Nephron (organoid): ENCODE measurements around the gene STRBP.

ENCODE experiments used
- H3K27ac Mint-ChIP-seq, 3 experiments: 2 replicates each; pipeline ENCODE4 v1.8.0; 2020; ENCODE audit warnings: mixed read lengths in 3 of 3, mild to moderate bottlenecking in 2 of 3, moderate library complexity in 1 of 3
- H3K27me3 Mint-ChIP-seq: 2 replicates; pipeline ENCODE4 v1.8.0; 2021; ENCODE audit warnings: low read depth, mild to moderate bottlenecking, moderate library complexity, mixed read lengths
- H3K36me3 Mint-ChIP-seq: 2 replicates; pipeline ENCODE4 v1.8.0; 2020; ENCODE audit warnings: low read depth, mixed read lengths
- H3K4me1 Mint-ChIP-seq: 2 replicates; pipeline ENCODE4 v1.8.0; 2020; ENCODE audit warnings: mixed read lengths
- H3K4me3 Mint-ChIP-seq, 3 experiments: 2 replicates each; pipeline ENCODE4 v1.8.0; 2020; ENCODE audit warnings: mild to moderate bottlenecking in 3 of 3, mixed read lengths in 3 of 3, moderate library complexity in 2 of 3
- H3K9me3 Mint-ChIP-seq: 2 replicates; pipeline ENCODE4 v1.8.0; 2020; ENCODE audit warnings: mixed read lengths
- TF ChIP-seq, protein P1 (sequence below), 3 experiments: fragments of 200-600 bp; sonication (generic); IDR thresholded peaks; one replicate each; pipeline ENCODE4 v1.5.0; 2021; ENCODE audit warnings: antibody characterized with exemption in 3 of 3; ENCODE audit not compliant: unreplicated experiment in 3 of 3

STRBP gene

DNA sequence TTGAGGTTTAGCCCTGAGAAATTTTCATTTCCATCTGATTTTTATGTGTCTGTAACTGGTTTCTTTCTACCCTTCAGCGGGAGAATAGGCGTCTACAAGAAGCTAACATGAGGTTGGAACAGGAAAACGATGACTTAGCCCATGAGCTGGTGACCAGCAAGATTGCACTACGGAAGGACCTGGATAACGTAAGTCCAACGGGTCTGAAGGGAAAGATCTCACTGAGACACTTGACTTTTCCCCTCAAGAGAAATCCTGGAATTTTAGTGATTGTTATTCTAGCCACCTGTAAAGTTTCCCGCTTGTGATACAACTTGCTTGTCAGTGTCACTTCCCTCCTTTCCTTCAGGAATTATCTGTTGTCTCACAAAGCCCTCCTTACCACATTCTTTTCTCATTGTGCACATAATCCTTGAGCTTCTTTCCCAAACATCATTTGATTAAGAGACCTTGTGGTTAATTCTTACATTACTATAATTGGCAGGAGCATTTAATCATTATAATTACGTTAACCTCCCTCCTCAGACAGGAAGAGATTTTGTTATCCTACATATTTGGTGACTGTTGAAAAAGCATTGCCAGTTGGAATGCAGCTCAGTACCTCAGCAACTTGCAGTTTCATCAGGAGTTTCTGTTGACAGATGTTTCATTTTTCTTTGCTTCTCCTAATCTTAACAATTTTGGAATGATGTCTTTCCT is 178.0 kb downstream of the STRBP start:
- Mint-ChIP-seq H3K4me3 (no peak overlapping the region), H3K36me3 (peaks cover 85% of the 10 kb centered on the region), H3K4me1 (peaks cover 21% of the 10 kb centered on the region), H3K27me3 (no peaks in the 10 kb centered on the region), H3K9me3 (no peaks in the 10 kb centered on the region), H3K27ac (peak overlapping the region in 2 of 3 experiments; percentile 5 to 22)
- TF ChIP-seq, protein P1, sequence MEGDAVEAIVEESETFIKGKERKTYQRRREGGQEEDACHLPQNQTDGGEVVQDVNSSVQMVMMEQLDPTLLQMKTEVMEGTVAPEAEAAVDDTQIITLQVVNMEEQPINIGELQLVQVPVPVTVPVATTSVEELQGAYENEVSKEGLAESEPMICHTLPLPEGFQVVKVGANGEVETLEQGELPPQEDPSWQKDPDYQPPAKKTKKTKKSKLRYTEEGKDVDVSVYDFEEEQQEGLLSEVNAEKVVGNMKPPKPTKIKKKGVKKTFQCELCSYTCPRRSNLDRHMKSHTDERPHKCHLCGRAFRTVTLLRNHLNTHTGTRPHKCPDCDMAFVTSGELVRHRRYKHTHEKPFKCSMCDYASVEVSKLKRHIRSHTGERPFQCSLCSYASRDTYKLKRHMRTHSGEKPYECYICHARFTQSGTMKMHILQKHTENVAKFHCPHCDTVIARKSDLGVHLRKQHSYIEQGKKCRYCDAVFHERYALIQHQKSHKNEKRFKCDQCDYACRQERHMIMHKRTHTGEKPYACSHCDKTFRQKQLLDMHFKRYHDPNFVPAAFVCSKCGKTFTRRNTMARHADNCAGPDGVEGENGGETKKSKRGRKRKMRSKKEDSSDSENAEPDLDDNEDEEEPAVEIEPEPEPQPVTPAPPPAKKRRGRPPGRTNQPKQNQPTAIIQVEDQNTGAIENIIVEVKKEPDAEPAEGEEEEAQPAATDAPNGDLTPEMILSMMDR (IDR thresholded peaks at IDR 0.05; ENCODE audit: unreplicated experiment in 3 of 3), result no peak

DNA sequence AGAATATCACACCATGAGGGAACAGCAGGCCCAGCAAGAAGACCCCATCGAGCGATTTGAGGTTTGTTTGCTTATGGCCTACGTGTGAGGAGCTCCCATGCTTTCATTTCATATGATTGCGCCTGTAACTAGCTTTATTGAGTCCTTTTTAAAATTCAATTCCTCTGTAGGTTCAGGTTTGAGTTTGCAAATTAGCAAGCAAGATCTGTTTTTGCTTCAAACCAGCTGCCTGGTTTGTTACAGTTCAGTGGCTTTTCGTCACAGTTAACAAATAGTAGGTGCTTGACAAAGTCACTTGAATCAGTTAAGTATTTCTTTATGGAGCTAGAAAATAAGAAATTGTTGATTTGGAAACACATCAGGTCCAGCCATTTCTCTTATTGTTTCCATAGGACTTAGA is 178.6 kb downstream of the STRBP start:
- Mint-ChIP-seq H3K4me1 (peaks cover 21% of the 10 kb centered on the region), H3K4me3 (no peak overlapping the region), H3K27me3 (no peaks in the 10 kb centered on the region), H3K27ac (peak overlapping the region in 1 of 3 experiments; percentile 22), H3K36me3 (peaks cover 84% of the 10 kb centered on the region), H3K9me3 (no peaks in the 10 kb centered on the region)
- TF ChIP-seq, protein P1 (IDR thresholded peaks at IDR 0.05; ENCODE audit: unreplicated experiment in 3 of 3), result no peak

DNA sequence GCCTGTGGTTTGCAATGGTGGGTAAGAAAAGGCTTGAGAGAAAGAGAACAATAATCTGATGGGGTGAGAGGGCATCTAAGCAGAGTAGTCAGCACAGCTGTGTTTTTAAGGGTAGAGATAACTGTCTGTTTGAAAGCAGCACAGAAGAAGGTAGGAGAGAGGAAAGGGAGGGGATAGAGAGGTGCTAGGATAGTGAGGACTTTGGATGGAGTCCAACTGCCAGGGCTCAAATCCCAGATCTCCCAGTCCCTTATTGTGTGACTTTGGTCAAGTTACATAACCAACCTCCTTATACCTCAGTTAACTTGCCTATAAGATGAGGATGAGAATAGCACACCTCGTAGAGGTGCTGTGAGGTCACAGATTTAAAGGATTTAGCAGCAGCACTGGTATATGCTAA is 179.3 kb downstream of the STRBP start:
- Mint-ChIP-seq H3K27ac (peak overlapping the region; percentile 8 to 55 (median 9)), H3K4me3 (no peak overlapping the region), H3K36me3 (peaks cover 84% of the 10 kb centered on the region), H3K4me1 (peaks cover 21% of the 10 kb centered on the region), H3K9me3 (no peaks in the 10 kb centered on the region), H3K27me3 (no peaks in the 10 kb centered on the region)
- TF ChIP-seq, protein P1 (IDR thresholded peaks at IDR 0.05; ENCODE audit: unreplicated experiment in 3 of 3), result no peak

DNA sequence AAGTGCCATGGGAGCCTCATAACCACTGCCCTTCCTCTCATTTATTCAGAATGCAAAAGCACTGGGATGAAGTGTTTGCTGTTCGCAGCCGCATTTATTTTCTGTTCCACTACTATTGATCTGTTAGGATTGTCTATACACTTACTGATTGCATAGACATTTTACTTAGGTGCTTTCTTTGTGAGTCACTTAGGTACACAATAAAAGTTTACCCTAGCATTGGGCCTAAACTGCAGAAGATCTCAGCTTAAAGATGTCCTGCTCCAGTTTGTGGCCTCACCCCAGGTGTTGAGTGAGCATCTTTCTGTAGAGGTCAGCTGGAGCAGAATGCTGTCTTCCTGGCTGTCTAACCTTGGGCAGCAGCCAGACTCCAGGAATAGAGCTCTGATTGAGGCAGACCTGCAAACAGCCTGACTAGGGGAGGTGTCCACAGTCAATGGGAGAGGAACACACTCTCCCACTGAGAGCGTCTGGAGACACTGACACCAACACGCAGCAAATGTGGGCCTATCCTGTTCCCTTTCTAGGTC is 181.0 kb downstream of the STRBP start:
- TF ChIP-seq, protein P1 (IDR thresholded peaks at IDR 0.05; ENCODE audit: unreplicated experiment in 3 of 3), result no peak
- peaks cover 75% of the 10 kb centered on the region for H3K36me3 Mint-ChIP-seq
- H3K27me3 Mint-ChIP-seq, result no peaks in the 10 kb centered on the region
- no peaks in the 10 kb centered on the region for H3K9me3 Mint-ChIP-seq
- peaks cover 8% of the 10 kb centered on the region for H3K4me1 Mint-ChIP-seq
- H3K4me3 Mint-ChIP-seq, result no peak overlapping the region
- H3K27ac Mint-ChIP-seq, result no peak overlapping the region

DNA sequence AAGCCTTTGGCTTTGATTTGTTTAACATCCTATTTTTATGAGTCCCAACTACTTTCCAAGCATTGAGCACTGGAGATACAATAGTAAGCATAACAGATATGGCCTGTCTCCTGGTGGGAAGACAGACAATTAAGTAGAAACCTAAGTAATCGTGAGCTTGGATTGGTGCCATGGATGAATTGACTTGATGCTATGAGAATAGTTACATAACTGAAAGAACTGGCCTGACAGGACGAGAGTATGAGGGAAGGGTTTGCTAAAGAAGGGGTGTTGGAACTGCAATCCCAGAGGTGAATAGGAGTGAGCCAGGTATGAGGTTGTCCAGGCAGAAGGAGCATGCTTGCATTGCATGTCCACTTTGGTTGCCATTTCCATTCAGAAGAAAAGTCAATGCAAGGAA is 182.5 kb downstream of the STRBP start:
- H3K27me3 Mint-ChIP-seq, result no peaks in the 10 kb centered on the region
- TF ChIP-seq, protein P1 (IDR thresholded peaks at IDR 0.05; ENCODE audit: unreplicated experiment in 3 of 3), result no peak
- H3K27ac Mint-ChIP-seq, result peak overlapping the region in 1 of 3 experiments; percentile 41
- H3K4me1 Mint-ChIP-seq, result peaks cover 6% of the 10 kb centered on the region
- peaks cover 68% of the 10 kb centered on the region for H3K36me3 Mint-ChIP-seq
- H3K9me3 Mint-ChIP-seq, result no peaks in the 10 kb centered on the region
- no peak overlapping the region for H3K4me3 Mint-ChIP-seq

DNA sequence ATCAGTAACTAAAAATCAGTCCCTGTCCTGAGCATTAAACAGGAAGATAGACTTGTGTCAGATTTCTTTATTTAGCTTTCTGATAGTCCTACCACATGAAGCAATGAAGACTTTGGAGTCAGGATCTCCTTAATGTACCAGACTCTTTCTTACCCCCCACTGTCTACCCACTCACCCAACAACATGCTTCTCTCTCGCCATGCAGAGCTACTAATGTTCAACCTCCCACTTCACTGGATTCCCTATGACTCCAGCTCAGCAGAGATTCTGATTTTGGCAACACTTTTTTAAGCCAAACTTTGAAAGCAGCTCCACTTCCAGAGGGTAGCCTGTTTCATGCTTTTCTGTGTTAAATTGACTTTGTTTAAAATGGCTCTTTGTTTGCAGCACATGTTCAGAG is 184.1 kb downstream of the STRBP start:
- Mint-ChIP-seq H3K4me3 (no peak overlapping the region), H3K9me3 (no peaks in the 10 kb centered on the region)

More for the DNA sequence above, 184.1 kb downstream of the STRBP start:
- Mint-ChIP-seq H3K27ac (no peak overlapping the region), H3K36me3 (peaks cover 66% of the 10 kb centered on the region), H3K4me1 (peaks cover 12% of the 10 kb centered on the region), H3K27me3 (no peaks in the 10 kb centered on the region)
- TF ChIP-seq, protein P1 (IDR thresholded peaks at IDR 0.05; ENCODE audit: unreplicated experiment in 3 of 3), result no peak
